ENCODE data around the gene DPM3. TPM values are rescaled to one million over a fixed set of nuclear protein-coding genes. Genes with fewer than 3 reads are reported as not detected.

The DPM3 gene
- total RNA-seq, 2 donors from 2014 or later: 6.2 to 106 TPM

DNA sequence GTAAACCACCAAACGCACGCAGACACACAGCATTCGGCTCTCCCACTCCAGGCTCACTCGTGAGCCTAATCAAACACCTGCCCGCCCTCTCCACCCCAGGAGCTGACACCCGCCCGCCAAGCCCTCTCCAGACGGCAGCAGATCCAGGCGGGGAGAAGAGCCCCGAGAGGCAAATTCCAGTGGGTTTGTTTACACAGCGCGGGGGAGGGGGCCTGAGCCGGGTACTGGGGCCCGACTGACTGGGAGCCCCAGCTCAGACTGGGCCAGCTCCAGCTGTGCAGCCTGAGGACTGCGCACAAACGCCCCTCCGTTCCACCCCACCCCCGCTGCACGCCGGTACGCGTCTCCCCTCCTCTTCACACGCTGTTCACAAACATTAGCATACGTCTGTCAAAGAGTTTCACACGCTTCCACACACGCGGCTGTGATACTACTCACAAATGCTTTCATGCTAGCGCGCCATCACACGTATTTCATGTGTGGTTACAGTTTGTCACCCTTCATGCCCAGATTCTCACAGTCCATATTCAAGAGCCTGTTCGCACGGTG lies 13.7 kb downstream of the DPM3 start:
- no peaks in the 10 kb centered on the region for H3K9me3 ChIP-seq
- DNase-seq (peak; percentile 46 to 61 (median 50)), ATAC-seq (peak; percentile 7)
- no peaks in the 10 kb centered on the region for H3K27me3 ChIP-seq
- WGBS, 2 donors: 3 to 6% methylated on average over 21 to 32 of the region's 32 CpGs
- TF ChIP-seq, protein P1, sequence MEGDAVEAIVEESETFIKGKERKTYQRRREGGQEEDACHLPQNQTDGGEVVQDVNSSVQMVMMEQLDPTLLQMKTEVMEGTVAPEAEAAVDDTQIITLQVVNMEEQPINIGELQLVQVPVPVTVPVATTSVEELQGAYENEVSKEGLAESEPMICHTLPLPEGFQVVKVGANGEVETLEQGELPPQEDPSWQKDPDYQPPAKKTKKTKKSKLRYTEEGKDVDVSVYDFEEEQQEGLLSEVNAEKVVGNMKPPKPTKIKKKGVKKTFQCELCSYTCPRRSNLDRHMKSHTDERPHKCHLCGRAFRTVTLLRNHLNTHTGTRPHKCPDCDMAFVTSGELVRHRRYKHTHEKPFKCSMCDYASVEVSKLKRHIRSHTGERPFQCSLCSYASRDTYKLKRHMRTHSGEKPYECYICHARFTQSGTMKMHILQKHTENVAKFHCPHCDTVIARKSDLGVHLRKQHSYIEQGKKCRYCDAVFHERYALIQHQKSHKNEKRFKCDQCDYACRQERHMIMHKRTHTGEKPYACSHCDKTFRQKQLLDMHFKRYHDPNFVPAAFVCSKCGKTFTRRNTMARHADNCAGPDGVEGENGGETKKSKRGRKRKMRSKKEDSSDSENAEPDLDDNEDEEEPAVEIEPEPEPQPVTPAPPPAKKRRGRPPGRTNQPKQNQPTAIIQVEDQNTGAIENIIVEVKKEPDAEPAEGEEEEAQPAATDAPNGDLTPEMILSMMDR (IDR thresholded peaks at IDR 0.05): peak in 1 of 7 experiments; percentile 16
- no peak for TF ChIP-seq POLR2A (IDR thresholded peaks at IDR 0.05)
- intact Hi-C loops (cut with DNase I): loop anchor here (5.0 kb wide), 1 partner anchor 34 kb away; no protein-coding TSS in a partner anchor
- H3K36me3 ChIP-seq (replicated peaks in 1 of 2; ENCODE audit: insufficient read depth in 1 of 2, low read depth in 2 of 2): peaks cover 0 to 1% of the 10 kb centered on the region in 2 donors
- H3K4me1 ChIP-seq: peaks cover 52% of the 10 kb centered on the region
- no peak overlapping the region for H3K4me3 ChIP-seq
- H3K27ac ChIP-seq: peak overlapping the region; percentile 94 to 99 (median 98)

DNA sequence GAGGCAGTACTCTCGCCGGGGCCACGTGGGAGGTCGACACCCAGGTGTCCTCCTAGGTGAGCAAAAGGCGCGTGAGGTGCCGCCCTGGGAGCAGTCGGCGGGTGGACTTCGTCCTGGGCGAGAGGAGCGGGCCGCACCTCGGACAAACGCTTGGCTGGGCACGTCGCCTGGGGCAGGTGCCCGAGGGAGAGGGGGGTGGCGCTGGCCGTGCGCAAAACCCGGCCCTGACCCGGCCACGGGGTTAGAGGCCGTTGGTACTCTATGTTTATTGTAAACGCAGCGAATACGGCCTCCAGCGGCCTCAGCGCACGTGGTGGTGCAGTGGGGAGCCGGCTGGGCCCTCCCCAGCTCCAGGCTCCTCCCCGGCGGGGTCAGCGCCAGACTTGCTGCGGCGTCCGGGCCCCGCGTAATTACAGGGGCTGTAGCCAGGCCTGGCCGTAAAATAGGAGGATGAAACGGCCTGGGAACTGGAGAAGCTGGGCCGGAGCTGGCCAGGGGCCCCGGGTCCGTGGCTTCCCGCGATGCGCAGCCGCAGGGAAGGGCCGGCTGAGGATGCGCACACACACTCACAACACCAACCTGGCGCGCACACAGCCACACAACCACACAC lies 14.3 kb downstream of the DPM3 start:
- Histone ChIP-seq H3K27me3 (no peaks in the 10 kb centered on the region), H3K9me3 (no peaks in the 10 kb centered on the region), H3K4me3 (no peak overlapping the region), H3K27ac (peak overlapping the region; percentile 94 to 99 (median 98)), H3K36me3 (replicated peaks in 1 of 2; ENCODE audit: insufficient read depth in 1 of 2, low read depth in 2 of 2) (no peaks in the 10 kb centered on the region), H3K4me1 (peaks cover 46% of the 10 kb centered on the region)
- ATAC-seq (peak; percentile 32), DNase-seq (peak; percentile 62 to 76 (median 70))
- TF ChIP-seq, protein P1 (IDR thresholded peaks at IDR 0.05): no peak
- TF ChIP-seq POLR2A (IDR thresholded peaks at IDR 0.05): peak in 2 of 3 donors; percentile 7 to 13
- WGBS, 2 donors: 26 to 27% methylated on average over 16 to 53 of the region's 53 CpGs
- intact Hi-C loops (cut with DNase I): loop anchor here (5.0 kb wide), 1 partner anchor 34 kb away; no protein-coding TSS in a partner anchor

DNA sequence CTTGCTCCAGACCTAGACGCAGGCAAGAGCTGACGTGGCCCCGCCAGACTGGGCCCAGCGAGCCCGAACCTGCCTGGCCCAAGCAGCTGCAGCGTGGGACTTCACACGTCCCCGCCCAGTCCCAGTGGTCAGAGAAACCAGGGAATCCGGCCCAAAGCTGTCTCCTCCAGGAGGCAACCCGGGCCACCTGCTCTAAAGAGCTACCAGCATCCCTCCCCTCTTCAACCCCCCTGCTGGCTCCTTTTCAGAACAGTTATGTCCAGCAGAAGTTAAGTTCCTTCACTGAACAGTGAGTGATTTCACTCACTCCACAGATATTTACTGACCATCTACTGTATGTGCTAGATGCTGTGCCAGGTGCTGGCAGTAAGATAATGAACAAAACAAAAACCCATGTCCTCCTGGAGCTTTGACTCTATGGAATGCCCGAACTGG lies 14.8 kb downstream of the DPM3 start:
- H3K27ac ChIP-seq: peak overlapping the region; percentile 94 to 99 (median 98)
- ATAC-seq (no peak), DNase-seq (no peak)
- TF ChIP-seq POLR2A (IDR thresholded peaks at IDR 0.05): no peak
- TF ChIP-seq, protein P1 (IDR thresholded peaks at IDR 0.05): no peak
- H3K36me3 ChIP-seq (replicated peaks in 1 of 2; ENCODE audit: insufficient read depth in 1 of 2, low read depth in 2 of 2): no peaks in the 10 kb centered on the region
- WGBS, 2 donors: 83 to 89% methylated on average over 1 to 11 of the region's 11 CpGs
- no peaks in the 10 kb centered on the region for H3K9me3 ChIP-seq
- no peaks in the 10 kb centered on the region for H3K27me3 ChIP-seq
- intact Hi-C loops (cut with DNase I): loop anchor here (5.0 kb wide), 1 partner anchor 33 kb away; no protein-coding TSS in a partner anchor
- H3K4me3 ChIP-seq: no peak overlapping the region
- H3K4me1 ChIP-seq: peaks cover 41% of the 10 kb centered on the region

DNA sequence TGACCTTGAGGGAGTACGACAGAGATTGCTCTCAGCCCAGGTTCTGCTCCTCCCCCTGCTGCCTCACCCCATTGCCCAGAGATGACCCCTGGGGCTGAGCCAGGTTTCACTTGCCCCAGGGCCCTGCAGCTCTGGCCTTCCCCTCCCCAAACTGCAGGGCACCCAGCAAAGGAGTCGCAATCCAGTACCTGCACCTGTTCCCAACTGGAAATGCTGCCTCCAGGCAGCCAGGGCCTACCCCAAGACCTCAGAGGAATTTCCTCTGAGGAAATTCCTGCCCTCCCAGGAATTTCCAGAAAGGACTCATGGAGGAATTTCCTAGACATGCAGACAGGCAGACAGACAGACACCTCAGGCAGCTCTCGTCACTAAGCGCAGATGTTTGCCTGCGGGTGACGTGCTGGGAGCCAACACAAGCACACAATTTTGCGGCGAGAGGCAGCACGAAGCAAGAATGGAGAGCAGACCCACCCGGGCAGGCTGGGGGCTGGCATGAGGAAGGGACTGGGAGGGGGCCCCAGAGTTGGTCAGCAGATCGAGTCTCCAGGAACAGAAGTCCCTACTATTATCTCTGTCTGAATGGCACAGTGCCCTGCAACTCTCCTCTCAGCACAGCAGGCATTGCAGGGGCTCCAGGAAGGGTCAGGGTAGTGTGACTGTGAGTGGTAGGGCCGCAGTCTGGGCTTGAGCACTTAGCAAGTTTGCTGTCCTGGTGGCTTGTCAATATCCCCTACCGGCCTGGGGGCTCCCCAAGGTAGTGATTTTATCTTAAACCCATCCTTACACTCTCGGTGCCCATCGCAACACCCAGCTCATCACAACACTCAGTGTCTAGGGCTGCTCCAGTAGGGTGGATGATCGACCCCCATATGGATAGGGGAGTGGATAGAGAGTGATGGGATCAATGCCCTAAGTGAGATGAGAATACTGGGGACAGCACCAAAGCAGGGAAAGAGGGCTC lies 15.5 kb downstream of the DPM3 start:
- ATAC-seq (no peak), DNase-seq (no peak)
- Histone ChIP-seq H3K36me3 (replicated peaks in 1 of 2; ENCODE audit: insufficient read depth in 1 of 2, low read depth in 2 of 2) (no peaks in the 10 kb centered on the region), H3K4me3 (no peak overlapping the region), H3K4me1 (peaks cover 34% of the 10 kb centered on the region), H3K9me3 (no peaks in the 10 kb centered on the region), H3K27ac (peak overlapping the region in 2 of 4 donors; percentile 96 to 99), H3K27me3 (no peaks in the 10 kb centered on the region)
- TF ChIP-seq POLR2A (IDR thresholded peaks at IDR 0.05): no peak
- TF ChIP-seq, protein P1 (IDR thresholded peaks at IDR 0.05): no peak
- intact Hi-C loops (cut with DNase I): loop anchor here (5.0 kb wide), 1 partner anchor 32 kb away; no protein-coding TSS in a partner anchor
- 84 to 85% methylated on average over 12 to 16 of the region's 16 CpGs for WGBS, 2 donors
